ENCODE data around the gene APPBP2.
"Not testable (repeated sequence)": the region's sequence is repeated elsewhere in the genome, so short reads cannot be mapped to it uniquely, and the experiment has no call there.

APPBP2 gene, protein sequence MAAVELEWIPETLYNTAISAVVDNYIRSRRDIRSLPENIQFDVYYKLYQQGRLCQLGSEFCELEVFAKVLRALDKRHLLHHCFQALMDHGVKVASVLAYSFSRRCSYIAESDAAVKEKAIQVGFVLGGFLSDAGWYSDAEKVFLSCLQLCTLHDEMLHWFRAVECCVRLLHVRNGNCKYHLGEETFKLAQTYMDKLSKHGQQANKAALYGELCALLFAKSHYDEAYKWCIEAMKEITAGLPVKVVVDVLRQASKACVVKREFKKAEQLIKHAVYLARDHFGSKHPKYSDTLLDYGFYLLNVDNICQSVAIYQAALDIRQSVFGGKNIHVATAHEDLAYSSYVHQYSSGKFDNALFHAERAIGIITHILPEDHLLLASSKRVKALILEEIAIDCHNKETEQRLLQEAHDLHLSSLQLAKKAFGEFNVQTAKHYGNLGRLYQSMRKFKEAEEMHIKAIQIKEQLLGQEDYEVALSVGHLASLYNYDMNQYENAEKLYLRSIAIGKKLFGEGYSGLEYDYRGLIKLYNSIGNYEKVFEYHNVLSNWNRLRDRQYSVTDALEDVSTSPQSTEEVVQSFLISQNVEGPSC

GRCh38 chr17:60525685-60526514 is at the start of gene APPBP2:
Gene APPBP2, minus strand, starts transcription at chr17:60526242. Its CDS starts 311 bp downstream, at chr17:60525931.
- peak; percentile 25 for DNase-seq (ENCODE audit: low read depth, low spot score)

- DNase-seq (ENCODE audit: low read depth, low spot score): no peak
Measured at GRCh38 chr17:60573236-60574051, 47.4 kb upstream of the APPBP2 start.

- DNase-seq (ENCODE audit: low read depth, low spot score): no peak
Measured at GRCh38 chr17:60565233-60565632, 39.2 kb upstream of the APPBP2 start.

GRCh38 chr17:60563743-60564142 is 37.7 kb upstream of the APPBP2 start:
- DNase-seq (ENCODE audit: low read depth, low spot score): no peak

DNA sequence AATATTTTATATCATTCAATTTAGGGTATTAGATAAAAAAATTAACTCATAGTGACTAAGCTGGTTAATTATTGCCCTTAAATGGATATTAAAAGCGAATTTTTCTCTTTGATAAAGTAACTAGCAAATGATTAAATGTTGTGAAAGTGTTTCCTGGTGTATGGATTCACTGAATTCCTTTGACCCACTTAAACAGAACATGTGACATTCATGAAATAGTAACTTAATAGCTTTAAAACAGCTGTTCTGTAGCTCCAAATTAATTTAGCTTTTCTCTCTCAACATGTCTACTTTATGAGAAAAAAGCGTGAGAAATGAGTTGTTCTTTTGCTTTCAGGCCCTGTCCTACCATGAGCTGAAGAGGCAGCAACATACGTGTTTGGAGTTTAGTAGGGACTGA is 36.4 kb upstream of the APPBP2 start:
- DNase-seq (ENCODE audit: low read depth, low spot score): no peak

- no peak for DNase-seq (ENCODE audit: low read depth, low spot score)
Measured at GRCh38 chr17:60560860-60561257, 34.8 kb upstream of the APPBP2 start.

DNA sequence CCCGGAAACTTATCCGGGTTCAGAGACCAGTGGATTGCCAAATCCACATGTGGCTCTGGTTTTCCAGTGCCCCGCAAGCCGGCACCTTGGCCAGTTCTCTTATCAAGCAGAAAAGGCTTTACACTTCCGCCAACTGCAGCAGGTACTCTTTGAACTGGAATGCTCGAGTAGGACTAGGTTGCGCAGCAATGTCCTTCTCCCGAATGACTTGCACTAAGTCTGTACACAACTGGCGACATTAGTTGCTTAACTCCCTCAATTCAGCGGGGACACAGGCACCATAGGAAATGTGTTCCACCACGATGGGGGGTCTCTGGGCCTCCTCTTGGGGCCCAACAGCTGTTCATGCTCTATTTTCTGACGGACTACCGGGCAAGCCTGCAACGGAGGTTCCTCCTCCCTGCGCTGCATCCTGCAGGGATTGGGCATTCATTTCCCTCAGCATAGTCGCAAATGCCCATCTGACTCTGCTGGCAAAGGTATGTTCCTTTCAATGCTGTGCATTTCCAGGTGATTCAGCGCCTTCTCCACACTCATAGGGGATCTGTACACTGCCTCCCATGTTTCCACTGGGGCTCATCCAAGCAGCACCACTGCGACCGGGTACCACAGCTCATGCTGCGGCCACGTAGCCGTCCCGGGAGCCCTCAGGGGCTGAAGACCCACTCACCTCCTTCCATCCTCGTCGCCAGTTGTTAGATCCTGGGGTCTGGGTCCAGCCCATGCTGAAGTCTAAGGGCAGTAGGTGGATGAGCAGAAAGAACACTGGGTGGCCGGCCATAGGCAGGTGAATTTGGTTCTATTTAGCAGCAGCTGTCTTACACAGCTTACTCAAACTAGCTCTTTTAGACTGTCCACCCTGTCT is 34.2 kb upstream of the APPBP2 start:
- DNase-seq (ENCODE audit: low read depth, low spot score): no peak

- no peak for DNase-seq (ENCODE audit: low read depth, low spot score)
Measured at GRCh38 chr17:60559659-60559994, 33.6 kb upstream of the APPBP2 start.

DNA sequence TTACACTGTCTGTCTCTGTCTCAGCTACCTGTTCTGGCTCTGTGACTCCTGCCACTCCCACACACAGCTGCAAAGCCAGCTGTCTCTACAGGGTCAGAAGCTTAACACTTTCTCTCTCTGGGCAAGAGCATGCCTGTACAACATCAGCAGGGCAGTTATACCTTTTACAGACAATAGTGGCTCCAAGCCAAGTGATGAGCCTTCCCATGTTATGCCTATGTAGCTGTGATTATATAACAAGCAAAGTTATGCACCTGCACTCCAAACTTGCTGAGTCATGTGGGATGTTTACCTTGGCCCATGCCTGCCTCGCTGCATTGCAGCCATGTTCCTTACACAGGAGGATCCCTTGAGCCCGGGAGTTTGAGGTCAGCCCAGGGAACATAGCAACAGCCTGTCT is 31.8 kb upstream of the APPBP2 start:
- DNase-seq (ENCODE audit: low read depth, low spot score): no peak

GRCh38 chr17:60555786-60556185 is 29.7 kb upstream of the APPBP2 start:
- no peak for DNase-seq (ENCODE audit: low read depth, low spot score)

GRCh38 chr17:60554377-60554788 is 28.3 kb upstream of the APPBP2 start:
- DNase-seq (ENCODE audit: low read depth, low spot score): no peak

- DNase-seq (ENCODE audit: low read depth, low spot score): not testable (repeated sequence)
Measured at GRCh38 chr17:60552255-60552654, 26.2 kb upstream of the APPBP2 start.

DNA sequence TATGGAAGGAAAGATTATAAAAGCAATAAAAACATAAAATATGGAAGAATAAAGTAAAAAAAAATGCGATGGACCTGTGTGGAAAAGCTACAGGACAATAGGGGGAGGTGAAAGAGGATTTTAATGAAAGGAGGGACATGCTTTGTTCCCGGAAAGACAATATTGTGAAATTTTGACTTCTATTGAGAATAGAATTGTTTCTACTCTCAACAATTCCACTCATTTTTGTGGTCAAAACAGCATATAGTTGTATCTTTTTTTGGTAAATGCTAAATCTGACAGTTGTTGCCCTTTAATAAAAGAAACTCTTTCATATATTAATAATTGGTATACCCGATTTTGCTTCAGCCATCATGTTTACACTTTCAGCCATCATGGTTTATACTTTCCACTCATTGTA is 22.9 kb upstream of the APPBP2 start:
- no peak for DNase-seq (ENCODE audit: low read depth, low spot score)

DNA sequence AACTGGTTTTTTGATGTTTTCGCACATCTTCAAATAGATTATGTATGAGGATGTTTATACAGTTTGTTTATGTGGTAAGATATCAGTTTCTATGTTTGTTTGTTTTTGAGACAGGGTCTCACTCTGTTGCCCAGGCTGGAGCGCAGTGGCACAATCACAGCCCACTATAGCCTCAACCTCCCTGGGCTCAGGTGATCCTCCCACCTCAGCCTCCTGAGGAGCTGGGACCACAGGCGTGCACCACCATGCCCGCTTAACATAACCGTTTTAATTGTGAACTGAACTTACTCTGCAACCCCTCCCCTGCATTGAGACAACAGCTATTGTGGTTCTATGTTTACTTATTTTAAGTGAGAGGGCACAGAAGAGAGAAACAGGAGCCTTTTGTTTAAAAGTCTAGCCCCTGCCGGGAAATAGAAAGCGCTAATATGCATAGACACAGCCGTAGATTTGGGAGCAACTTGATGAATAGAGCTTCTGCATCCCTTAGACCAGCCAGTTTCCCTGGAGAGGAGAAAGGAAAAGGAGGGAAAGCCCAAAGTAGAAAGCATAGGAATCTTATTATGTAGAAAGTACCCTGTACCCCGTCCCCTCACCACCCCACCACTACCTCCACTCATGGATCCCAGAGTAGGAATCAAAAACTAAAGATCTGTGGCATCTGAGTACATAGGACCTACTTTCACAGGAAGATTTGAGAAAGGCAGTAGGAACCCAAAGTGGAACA is 19.6 kb upstream of the APPBP2 start:
- no peak for DNase-seq (ENCODE audit: low read depth, low spot score)

DNA sequence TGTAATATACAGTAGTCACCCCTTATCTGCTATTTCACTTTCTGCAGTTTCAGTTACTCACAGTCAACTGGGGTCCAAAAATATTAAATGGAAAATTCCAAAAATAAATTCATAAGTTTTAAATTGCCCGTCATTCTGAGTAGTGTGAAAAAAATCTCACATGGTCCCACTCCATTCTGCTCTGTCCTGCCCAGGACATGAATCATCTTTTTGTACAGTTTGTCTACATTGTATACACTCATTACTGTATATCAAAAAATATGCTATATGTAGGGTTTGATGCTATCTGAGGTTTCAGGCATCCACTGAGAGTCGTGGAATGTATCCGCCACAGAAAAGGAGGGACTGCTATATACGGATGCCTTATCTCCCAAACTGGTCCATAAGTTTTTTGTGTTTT is 16.0 kb upstream of the APPBP2 start:
- DNase-seq (ENCODE audit: low read depth, low spot score): no peak

- no peak for DNase-seq (ENCODE audit: low read depth, low spot score)
Measured at GRCh38 chr17:60540460-60540859, 14.4 kb upstream of the APPBP2 start.

DNA sequence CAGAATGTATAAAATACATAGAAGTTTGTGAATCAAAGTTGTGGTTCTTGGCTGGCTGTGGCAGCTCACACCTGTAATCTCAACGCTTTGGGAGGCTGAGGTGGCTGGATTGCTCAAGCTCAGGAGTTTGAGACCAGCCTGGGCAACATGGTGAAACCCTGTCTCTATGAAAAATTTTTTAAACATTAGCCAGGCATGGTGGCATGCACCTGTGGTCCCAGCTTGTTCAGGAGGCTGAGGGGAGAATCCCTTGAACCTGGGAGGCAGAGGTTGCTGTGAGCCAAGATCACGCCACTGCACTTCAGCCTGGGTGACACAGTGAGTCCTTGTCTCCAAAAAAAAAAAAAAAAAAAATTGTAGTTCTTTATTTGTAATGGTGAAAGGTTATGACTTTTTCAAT is 13.8 kb upstream of the APPBP2 start:
- no peak for DNase-seq (ENCODE audit: low read depth, low spot score)

DNA sequence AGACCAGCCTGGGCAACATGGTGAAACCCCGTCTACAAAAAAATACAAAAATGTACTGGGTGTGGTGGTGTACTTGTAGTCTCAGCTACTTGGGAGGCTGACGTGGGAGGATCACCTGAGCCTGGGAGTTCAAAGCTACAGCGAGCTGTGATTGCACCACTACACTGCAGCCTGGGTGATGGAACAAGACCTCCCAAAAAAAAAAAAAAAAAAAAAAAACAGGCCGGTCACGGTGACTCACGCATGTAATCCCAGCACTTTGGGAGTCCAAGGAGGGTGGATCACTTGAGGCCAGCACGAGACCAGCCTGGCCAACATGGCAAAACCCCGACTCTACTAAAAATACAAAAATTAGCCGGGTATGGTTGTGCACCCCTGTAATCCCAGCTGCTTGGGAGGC is 12.7 kb upstream of the APPBP2 start:
- no peak for DNase-seq (ENCODE audit: low read depth, low spot score)

DNA sequence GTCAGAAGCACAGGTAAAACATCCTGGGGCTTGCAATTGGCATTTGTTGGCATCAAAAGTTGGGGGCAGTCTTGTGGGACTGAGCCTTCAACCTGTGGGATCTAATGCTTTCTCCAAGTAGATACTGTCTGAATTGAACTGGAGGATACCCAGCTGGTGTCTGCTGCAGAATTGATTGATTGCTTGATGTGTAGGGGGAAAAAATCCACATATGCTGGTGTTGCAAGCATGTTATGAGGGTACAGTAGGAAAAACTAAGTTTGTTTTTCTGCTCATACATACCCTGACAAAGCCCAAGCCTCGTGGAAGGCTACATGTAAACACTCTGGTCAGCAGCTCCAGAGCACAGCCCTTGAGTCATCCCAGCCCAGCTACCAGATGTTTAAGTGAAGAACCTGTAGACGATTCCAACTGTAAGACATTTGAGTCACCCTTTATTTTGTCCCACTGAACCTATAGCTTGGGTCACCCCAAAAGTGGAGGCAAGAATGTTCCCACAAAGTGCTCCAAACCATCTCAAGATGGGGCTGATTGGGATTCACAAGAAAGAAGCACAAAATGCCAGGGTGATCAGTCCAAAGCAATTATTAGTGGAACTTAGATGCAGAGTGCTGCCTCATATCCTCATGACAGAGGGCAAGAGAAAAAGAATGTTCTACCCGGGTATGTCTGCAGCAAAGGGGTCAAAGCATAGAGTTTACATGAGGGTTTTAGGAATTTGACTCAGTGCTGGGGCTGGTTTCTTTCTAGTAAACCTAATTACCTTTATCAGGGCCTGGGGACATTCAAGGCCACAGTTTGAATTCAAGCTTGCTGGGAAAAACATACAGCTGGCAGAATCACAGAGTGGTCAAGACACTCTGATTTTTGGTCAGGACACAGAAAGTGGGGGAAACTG is 9.6 kb upstream of the APPBP2 start:
- DNase-seq (ENCODE audit: low read depth, low spot score): no peak
